ENCODE data around the gene CAMK2D. TPM values are rescaled to one million over a fixed set of nuclear protein-coding genes. Genes with fewer than 3 reads are reported as not detected.

The CAMK2D gene
- total RNA-seq, 2 donors from 2014 or later: 85.0 to 92.9 TPM

- Mint-ChIP-seq H3K27ac (no peak overlapping the region), H3K27me3 (ENCODE audit: low read depth) (no peaks in the 10 kb centered on the region), H3K9me3 (no peaks in the 10 kb centered on the region), H3K36me3 (ENCODE audit: insufficient read depth in 2 of 2) (peaks cover 1 to 37% of the 10 kb centered on the region in 2 donors), H3K4me3 (no peak overlapping the region), H3K4me1 (ENCODE audit: low read depth) (no peaks in the 10 kb centered on the region)
- ATAC-seq (replicated peaks in 1 of 2): no peak
- DNase-seq: no peak
Measured at GRCh38 chr4:113513382-113513781, 248.2 kb downstream of the CAMK2D start.

- DNase-seq: no peak
- ATAC-seq (replicated peaks in 1 of 2): no peak
- Mint-ChIP-seq H3K4me3 (no peak overlapping the region), H3K27me3 (ENCODE audit: low read depth) (no peaks in the 10 kb centered on the region), H3K9me3 (no peaks in the 10 kb centered on the region), H3K27ac (no peak overlapping the region), H3K36me3 (ENCODE audit: insufficient read depth in 2 of 2) (peaks cover 1 to 40% of the 10 kb centered on the region in 2 donors), H3K4me1 (ENCODE audit: low read depth) (no peaks in the 10 kb centered on the region)
Measured at GRCh38 chr4:113512880-113513279, 248.7 kb downstream of the CAMK2D start.

- no peaks in the 10 kb centered on the region for H3K27me3 Mint-ChIP-seq (ENCODE audit: low read depth)
- no peak for DNase-seq
- no peak overlapping the region for H3K4me3 Mint-ChIP-seq
- peaks cover 0 to 36% of the 10 kb centered on the region in 2 donors for H3K36me3 Mint-ChIP-seq (ENCODE audit: insufficient read depth in 2 of 2)
- no peaks in the 10 kb centered on the region for H3K9me3 Mint-ChIP-seq
- H3K27ac Mint-ChIP-seq: no peak overlapping the region
- H3K4me1 Mint-ChIP-seq (ENCODE audit: low read depth): no peaks in the 10 kb centered on the region
- ATAC-seq (replicated peaks in 1 of 2): no peak
Measured at GRCh38 chr4:113511944-113512343, 249.6 kb downstream of the CAMK2D start.

DNA sequence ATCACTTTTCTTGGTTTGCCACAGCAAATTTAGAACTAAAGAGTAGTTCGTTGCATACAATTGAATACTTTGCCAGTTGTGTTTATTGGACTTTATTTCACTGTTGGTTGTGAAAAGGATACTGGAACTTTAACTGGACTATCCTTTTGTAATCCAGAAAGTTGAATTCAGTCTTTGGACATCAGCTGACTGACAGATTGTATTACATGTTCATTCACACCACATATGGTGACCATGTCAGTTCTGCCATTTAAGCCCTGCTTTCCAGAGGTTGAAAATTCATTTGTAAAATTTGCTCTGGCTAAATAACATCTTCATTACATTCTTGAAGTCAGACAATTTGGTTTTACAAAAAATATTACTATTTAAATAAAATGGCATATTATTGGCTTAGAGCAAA lies 251.7 kb downstream of the CAMK2D start:
- Mint-ChIP-seq H3K9me3 (no peaks in the 10 kb centered on the region), H3K27me3 (ENCODE audit: low read depth) (no peaks in the 10 kb centered on the region), H3K4me1 (ENCODE audit: low read depth) (no peaks in the 10 kb centered on the region), H3K27ac (no peak overlapping the region), H3K4me3 (no peak overlapping the region), H3K36me3 (ENCODE audit: insufficient read depth in 2 of 2) (peaks cover 0 to 39% of the 10 kb centered on the region in 2 donors)
- ATAC-seq (replicated peaks in 1 of 2): no peak
- DNase-seq: no peak

GRCh38 chr4:113505044-113505443 lies 256.5 kb downstream of the CAMK2D start:
- no peaks in the 10 kb centered on the region for H3K27me3 Mint-ChIP-seq (ENCODE audit: low read depth)
- no peak overlapping the region for H3K27ac Mint-ChIP-seq
- ATAC-seq (replicated peaks in 1 of 2): no peak
- DNase-seq: no peak
- no peaks in the 10 kb centered on the region for H3K4me1 Mint-ChIP-seq (ENCODE audit: low read depth)
- no peak overlapping the region for H3K4me3 Mint-ChIP-seq
- peaks cover 8 to 23% of the 10 kb centered on the region in 2 donors for H3K36me3 Mint-ChIP-seq (ENCODE audit: insufficient read depth in 2 of 2)
- no peaks in the 10 kb centered on the region for H3K9me3 Mint-ChIP-seq

- ATAC-seq (replicated peaks in 1 of 2): no peak
- Mint-ChIP-seq H3K9me3 (no peaks in the 10 kb centered on the region), H3K36me3 (ENCODE audit: insufficient read depth in 2 of 2) (peaks cover 10 to 27% of the 10 kb centered on the region in 2 donors), H3K4me3 (no peak overlapping the region), H3K27ac (no peak overlapping the region), H3K27me3 (ENCODE audit: low read depth) (no peaks in the 10 kb centered on the region), H3K4me1 (ENCODE audit: low read depth) (no peaks in the 10 kb centered on the region)
- DNase-seq: no peak
Measured at GRCh38 chr4:113504422-113504821, 257.1 kb downstream of the CAMK2D start.

DNA sequence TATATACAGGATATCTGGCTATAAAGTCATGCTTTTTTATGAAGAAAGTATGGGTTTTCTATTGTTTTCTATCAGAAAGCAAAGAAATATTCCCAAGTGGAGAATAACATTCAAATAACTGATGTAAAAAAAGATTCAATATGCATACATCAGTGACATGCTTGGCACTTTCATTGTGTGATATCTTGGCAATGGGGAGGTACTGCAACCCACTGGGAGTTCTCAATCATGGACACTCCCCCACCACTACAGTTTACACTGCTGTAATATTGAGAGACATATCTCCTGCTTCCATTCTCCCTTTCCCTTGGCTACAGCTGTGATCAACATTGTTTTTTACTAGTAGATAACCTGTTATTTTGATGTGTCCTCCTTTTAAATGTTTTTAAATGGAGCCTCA lies 257.8 kb downstream of the CAMK2D start:
- Mint-ChIP-seq H3K27me3 (ENCODE audit: low read depth) (no peaks in the 10 kb centered on the region), H3K4me1 (ENCODE audit: low read depth) (no peaks in the 10 kb centered on the region), H3K4me3 (no peak overlapping the region), H3K27ac (no peak overlapping the region), H3K36me3 (ENCODE audit: insufficient read depth in 2 of 2) (peaks cover 10 to 26% of the 10 kb centered on the region in 2 donors), H3K9me3 (no peaks in the 10 kb centered on the region)
- no peak for ATAC-seq (replicated peaks in 1 of 2)
- no peak for DNase-seq

DNA sequence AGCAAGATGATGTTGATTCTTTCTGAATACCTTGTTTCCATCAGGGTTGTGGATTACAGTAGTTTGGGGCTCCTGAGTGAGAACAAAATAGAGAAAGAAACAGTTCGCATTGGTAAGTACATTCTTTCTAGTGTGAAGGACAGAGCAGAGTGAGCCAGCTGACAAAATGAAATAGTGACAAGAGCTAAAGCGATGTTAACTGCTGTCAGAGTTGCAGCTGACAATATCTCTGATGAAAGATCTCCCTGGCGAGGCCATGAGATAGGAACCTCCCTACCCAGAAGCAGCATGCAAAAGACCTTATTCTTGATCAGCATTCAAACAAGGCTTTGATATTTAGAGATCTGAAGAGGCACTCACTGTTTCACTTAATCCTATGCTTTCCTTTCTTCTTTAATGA lies 258.6 kb downstream of the CAMK2D start:
- no peak overlapping the region for H3K27ac Mint-ChIP-seq

DNA sequence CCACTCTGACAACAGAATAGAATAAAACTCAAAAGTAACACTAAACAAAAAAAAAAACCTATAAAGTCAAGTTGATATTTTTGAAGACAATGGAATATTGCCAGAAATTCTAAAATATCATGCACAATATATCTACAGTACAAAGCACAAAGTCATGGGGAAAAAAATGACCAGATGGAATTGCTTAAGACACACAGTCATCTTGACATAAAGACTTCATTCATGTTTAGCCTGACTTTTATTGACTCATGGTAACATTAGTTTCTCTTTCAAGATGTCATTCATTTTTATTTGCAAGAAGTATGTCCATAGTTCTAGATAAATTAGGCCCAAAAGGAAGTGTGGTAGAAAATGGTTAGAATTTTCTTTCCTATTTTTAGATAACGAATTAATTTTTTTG lies 259.1 kb downstream of the CAMK2D start:
- peaks cover 14 to 25% of the 10 kb centered on the region in 2 donors for H3K36me3 Mint-ChIP-seq (ENCODE audit: insufficient read depth in 2 of 2)
- no peak overlapping the region for H3K4me3 Mint-ChIP-seq
- H3K27ac Mint-ChIP-seq: peak overlapping the region; percentile 8
- H3K4me1 Mint-ChIP-seq (ENCODE audit: low read depth): no peaks in the 10 kb centered on the region
- no peaks in the 10 kb centered on the region for H3K27me3 Mint-ChIP-seq (ENCODE audit: low read depth)
- no peak for DNase-seq
- H3K9me3 Mint-ChIP-seq: peaks cover 0 to 4% of the 10 kb centered on the region in 2 donors
- ATAC-seq (replicated peaks in 1 of 2): no peak

More for the DNA sequence above, 258.6 kb downstream of the CAMK2D start:
- Mint-ChIP-seq H3K27me3 (ENCODE audit: low read depth) (no peaks in the 10 kb centered on the region), H3K36me3 (ENCODE audit: insufficient read depth in 2 of 2) (peaks cover 10 to 23% of the 10 kb centered on the region in 2 donors), H3K4me3 (no peak overlapping the region), H3K9me3 (no peaks in the 10 kb centered on the region), H3K4me1 (ENCODE audit: low read depth) (no peaks in the 10 kb centered on the region)
- ATAC-seq (replicated peaks in 1 of 2) (no peak), DNase-seq (no peak)

DNA sequence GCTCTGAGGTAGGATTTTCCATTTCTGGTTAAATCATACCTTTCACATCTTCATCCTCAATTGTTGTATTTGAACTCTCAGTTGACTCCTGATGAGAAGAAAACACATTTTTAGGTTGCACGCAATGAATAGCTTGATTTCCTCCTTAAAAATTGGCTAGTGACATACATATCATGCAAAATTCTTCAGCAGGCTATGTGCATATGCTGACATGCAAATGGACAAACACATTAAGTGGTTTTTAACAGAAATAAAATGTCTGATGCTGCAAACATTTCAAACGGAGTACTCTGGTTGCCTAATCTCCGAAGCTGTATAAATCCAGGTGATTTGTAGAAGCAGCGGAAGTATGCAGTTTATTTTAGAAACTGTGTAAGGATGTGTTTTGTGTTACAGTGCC lies 261.1 kb downstream of the CAMK2D start:
- DNase-seq (no peak), ATAC-seq (replicated peaks in 1 of 2) (no peak)
- no peaks in the 10 kb centered on the region for H3K4me1 Mint-ChIP-seq (ENCODE audit: low read depth)
- no peak overlapping the region for H3K27ac Mint-ChIP-seq
- no peaks in the 10 kb centered on the region for H3K27me3 Mint-ChIP-seq (ENCODE audit: low read depth)
- no peak overlapping the region for H3K4me3 Mint-ChIP-seq
- peaks cover 2 to 7% of the 10 kb centered on the region in 2 donors for H3K9me3 Mint-ChIP-seq
- peaks cover 21 to 38% of the 10 kb centered on the region in 2 donors for H3K36me3 Mint-ChIP-seq (ENCODE audit: insufficient read depth in 2 of 2)

DNA sequence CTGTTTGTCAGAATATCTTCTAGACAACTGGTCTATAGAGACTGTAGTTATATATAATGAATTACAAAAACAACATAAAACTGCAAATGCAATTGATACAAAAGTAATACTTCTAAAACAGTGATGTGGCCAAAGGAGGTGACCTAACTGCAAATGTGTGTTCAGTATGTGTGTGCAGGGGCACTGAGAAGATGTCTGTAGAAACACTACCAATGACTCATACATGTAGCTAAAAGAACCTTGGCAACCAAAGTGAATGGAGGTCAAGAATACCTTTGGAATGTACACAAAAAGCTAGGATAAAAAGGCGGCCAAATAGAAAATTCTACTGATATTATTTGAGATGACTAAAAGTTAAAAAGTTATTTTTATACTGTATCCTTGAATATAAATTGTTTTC lies 261.8 kb downstream of the CAMK2D start:
- Mint-ChIP-seq H3K36me3 (ENCODE audit: insufficient read depth in 2 of 2) (peaks cover 24 to 40% of the 10 kb centered on the region in 2 donors), H3K27me3 (ENCODE audit: low read depth) (no peaks in the 10 kb centered on the region), H3K27ac (no peak overlapping the region), H3K9me3 (peaks cover 2 to 7% of the 10 kb centered on the region in 2 donors), H3K4me1 (ENCODE audit: low read depth) (no peaks in the 10 kb centered on the region), H3K4me3 (no peak overlapping the region)
- DNase-seq (no peak), ATAC-seq (replicated peaks in 1 of 2) (no peak)

DNA sequence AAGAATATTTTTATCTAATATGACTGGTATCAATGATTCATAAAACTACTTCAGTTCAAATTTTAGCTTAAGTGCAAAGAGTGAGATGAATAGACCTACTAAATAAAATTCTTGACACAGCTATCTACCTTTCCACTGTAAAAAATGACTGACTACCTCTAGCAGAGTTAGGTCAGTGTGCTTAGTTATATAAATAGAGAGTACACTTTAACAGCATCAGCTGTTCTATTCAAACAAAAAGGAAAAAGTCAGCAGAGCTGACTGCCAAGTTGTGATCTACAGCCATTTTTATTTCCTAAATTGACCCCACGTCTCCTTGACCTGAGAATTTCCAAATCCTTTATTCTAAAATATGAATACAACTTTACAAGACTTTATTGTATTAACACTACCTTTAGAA lies 262.4 kb downstream of the CAMK2D start:
- DNase-seq (no peak), ATAC-seq (replicated peaks in 1 of 2) (no peak)
- H3K4me1 Mint-ChIP-seq (ENCODE audit: low read depth): no peaks in the 10 kb centered on the region
- peaks cover 2 to 7% of the 10 kb centered on the region in 2 donors for H3K9me3 Mint-ChIP-seq
- H3K27ac Mint-ChIP-seq: no peak overlapping the region
- peaks cover 22 to 40% of the 10 kb centered on the region in 2 donors for H3K36me3 Mint-ChIP-seq (ENCODE audit: insufficient read depth in 2 of 2)
- no peak overlapping the region for H3K4me3 Mint-ChIP-seq
- H3K27me3 Mint-ChIP-seq (ENCODE audit: low read depth): no peaks in the 10 kb centered on the region

DNA sequence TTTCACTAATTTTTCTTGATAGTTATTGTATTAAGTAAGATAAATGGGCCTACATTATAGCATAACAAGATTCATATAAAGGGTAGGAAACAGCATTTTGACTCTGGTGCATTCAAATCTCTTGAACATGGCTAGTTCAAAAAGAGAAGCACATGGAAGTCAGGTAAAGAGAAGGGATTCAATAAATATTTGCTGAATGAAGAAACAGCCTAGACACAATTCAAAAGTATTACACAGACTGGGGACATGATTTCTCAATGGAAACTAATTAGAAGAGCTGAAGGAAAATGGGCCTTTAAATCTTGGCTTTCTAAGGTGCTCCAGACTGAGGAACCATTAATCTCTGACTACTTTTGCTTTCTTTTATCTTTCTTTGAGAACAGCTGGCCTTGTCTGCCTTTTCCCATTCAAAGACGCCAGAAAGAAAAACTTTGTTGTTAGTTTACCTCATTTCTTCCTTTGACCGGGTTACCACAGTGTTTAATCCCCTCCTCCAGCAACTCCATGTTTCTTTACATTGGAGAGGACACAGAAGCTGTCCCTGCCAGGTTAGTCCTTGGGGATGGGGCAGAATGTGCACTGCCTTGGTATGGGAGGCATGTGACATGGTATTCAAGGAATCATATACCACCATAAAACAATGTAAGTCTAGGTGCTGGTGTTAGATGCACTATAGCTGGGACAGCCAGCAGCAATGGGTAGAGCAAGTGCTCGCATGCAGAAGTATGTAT lies 264.2 kb downstream of the CAMK2D start:
- Mint-ChIP-seq H3K36me3 (ENCODE audit: insufficient read depth in 2 of 2) (peaks cover 18 to 39% of the 10 kb centered on the region in 2 donors), H3K9me3 (peaks cover 2 to 7% of the 10 kb centered on the region in 2 donors), H3K27ac (no peak overlapping the region), H3K4me3 (no peak overlapping the region), H3K4me1 (ENCODE audit: low read depth) (no peaks in the 10 kb centered on the region), H3K27me3 (ENCODE audit: low read depth) (no peaks in the 10 kb centered on the region)
- ATAC-seq (replicated peaks in 1 of 2): no peak
- no peak for DNase-seq

GRCh38 chr4:113496698-113497097 lies 264.8 kb downstream of the CAMK2D start:
- DNase-seq (no peak), ATAC-seq (replicated peaks in 1 of 2) (no peak)
- H3K4me1 Mint-ChIP-seq (ENCODE audit: low read depth): no peaks in the 10 kb centered on the region
- H3K9me3 Mint-ChIP-seq: peaks cover 2 to 7% of the 10 kb centered on the region in 2 donors
- H3K27ac Mint-ChIP-seq: no peak overlapping the region
- H3K27me3 Mint-ChIP-seq (ENCODE audit: low read depth): no peaks in the 10 kb centered on the region
- H3K4me3 Mint-ChIP-seq: no peak overlapping the region
- peaks cover 16 to 39% of the 10 kb centered on the region in 2 donors for H3K36me3 Mint-ChIP-seq (ENCODE audit: insufficient read depth in 2 of 2)
